ENCODE data around the gene TBC1D22A. TPM values are rescaled to one million over a fixed set of nuclear protein-coding genes. Genes with fewer than 3 reads are reported as not detected.

TBC1D22A gene
- total and polyA plus RNA-seq, 4 donors: 4.1 to 12.4 (median 8.4) TPM

- no peak for TF ChIP-seq FOXA2 (IDR thresholded peaks at IDR 0.05)
- DNase-seq (ENCODE audit: low spot score): no peak
- 92% methylated on average over 4 of the region's 4 CpGs for WGBS
- no peak overlapping the region for H3K4me3 ChIP-seq (ENCODE audit: low read depth in 1 of 3, low read length in 3 of 3)
- no peak overlapping the region for H3K9ac ChIP-seq (ENCODE audit: low read depth in 1 of 2, low read length in 2 of 2)
- H3K27ac ChIP-seq (ENCODE audit: low read depth in 1 of 2, low read length in 2 of 2): no peak overlapping the region
- H3K9me3 ChIP-seq (ENCODE audit: control insufficient read depth in 4 of 4, low read length in 3 of 4): no peaks in the 10 kb centered on the region
- peaks cover 0 to 4% (median 1%) of the 10 kb centered on the region in 4 donors for H3K36me3 ChIP-seq (ENCODE audit: control insufficient read depth in 4 of 4, insufficient read depth in 3 of 4, low read depth in 1 of 4, low read length in 3 of 4)
- no peaks in the 10 kb centered on the region for H3K27me3 ChIP-seq (ENCODE audit: control insufficient read depth in 4 of 4, insufficient read depth in 4 of 4, low read length in 3 of 4)
- H3K4me1 ChIP-seq (ENCODE audit: control insufficient read depth in 4 of 4, insufficient read depth in 4 of 4, low read length in 3 of 4): no peaks in the 10 kb centered on the region
Measured at GRCh38 chr22:47105085-47105484, 342.6 kb downstream of the TBC1D22A start.

- H3K27ac ChIP-seq (ENCODE audit: low read depth in 1 of 2, low read length in 2 of 2): no peak overlapping the region
- DNase-seq (ENCODE audit: low spot score): no peak
- no peaks in the 10 kb centered on the region for H3K27me3 ChIP-seq (ENCODE audit: control insufficient read depth in 4 of 4, insufficient read depth in 4 of 4, low read length in 3 of 4)
- 98% methylated on average over 5 of the region's 5 CpGs for WGBS
- no peaks in the 10 kb centered on the region for H3K9me3 ChIP-seq (ENCODE audit: control insufficient read depth in 4 of 4, low read length in 3 of 4)
- no peak for TF ChIP-seq TAF1 (conservative IDR thresholded peaks at IDR 0.05)
- TF ChIP-seq MAX (IDR thresholded peaks at IDR 0.05): no peak
- TF ChIP-seq RAD21 (IDR thresholded peaks at IDR 0.05): no peak
- TF ChIP-seq REST (IDR thresholded peaks at IDR 0.05): no peak
- no peak for TF ChIP-seq CTCF (IDR thresholded peaks at IDR 0.05; ENCODE audit: low read depth, low read length, missing input control)
- TF ChIP-seq ZBTB33 (IDR thresholded peaks at IDR 0.05): no peak
- TF ChIP-seq HNF4A (conservative IDR thresholded peaks at IDR 0.05): no peak
- TF ChIP-seq FOXA2 (IDR thresholded peaks at IDR 0.05): no peak
- no peak for TF ChIP-seq JUND (IDR thresholded peaks at IDR 0.05)
- no peak for TF ChIP-seq ATF3 (IDR thresholded peaks at IDR 0.05)
- TF ChIP-seq NR2F2 (IDR thresholded peaks at IDR 0.05): no peak
- TF ChIP-seq GABPA (IDR thresholded peaks at IDR 0.05 in 1 of 2, conservative IDR thresholded peaks at IDR 0.05 in 1 of 2): no peak
- H3K9ac ChIP-seq (ENCODE audit: low read depth in 1 of 2, low read length in 2 of 2): no peak overlapping the region
- H3K4me1 ChIP-seq (ENCODE audit: control insufficient read depth in 4 of 4, insufficient read depth in 4 of 4, low read length in 3 of 4): no peaks in the 10 kb centered on the region
- no peak overlapping the region for H3K4me3 ChIP-seq (ENCODE audit: low read depth in 1 of 3, low read length in 3 of 3)
- H3K36me3 ChIP-seq (ENCODE audit: control insufficient read depth in 4 of 4, insufficient read depth in 3 of 4, low read depth in 1 of 4, low read length in 3 of 4): peaks cover 0 to 2% (median 0%) of the 10 kb centered on the region in 4 donors
Measured at GRCh38 chr22:47106806-47107205, 344.4 kb downstream of the TBC1D22A start.
